Activated CD8-positive, alpha-beta memory T cell treated with anti-CD3 and anti-CD28 coated beads, Interleukin-2, amount 50 U/mL, for 4 hours (primary cell): ENCODE data around the gene SSR2.

ENCODE experiments used
- DNase-seq: peaks from one replicate; pipeline ENCODE4 v3.0.0-alpha.2; 2020

SSR2 gene

DNA sequence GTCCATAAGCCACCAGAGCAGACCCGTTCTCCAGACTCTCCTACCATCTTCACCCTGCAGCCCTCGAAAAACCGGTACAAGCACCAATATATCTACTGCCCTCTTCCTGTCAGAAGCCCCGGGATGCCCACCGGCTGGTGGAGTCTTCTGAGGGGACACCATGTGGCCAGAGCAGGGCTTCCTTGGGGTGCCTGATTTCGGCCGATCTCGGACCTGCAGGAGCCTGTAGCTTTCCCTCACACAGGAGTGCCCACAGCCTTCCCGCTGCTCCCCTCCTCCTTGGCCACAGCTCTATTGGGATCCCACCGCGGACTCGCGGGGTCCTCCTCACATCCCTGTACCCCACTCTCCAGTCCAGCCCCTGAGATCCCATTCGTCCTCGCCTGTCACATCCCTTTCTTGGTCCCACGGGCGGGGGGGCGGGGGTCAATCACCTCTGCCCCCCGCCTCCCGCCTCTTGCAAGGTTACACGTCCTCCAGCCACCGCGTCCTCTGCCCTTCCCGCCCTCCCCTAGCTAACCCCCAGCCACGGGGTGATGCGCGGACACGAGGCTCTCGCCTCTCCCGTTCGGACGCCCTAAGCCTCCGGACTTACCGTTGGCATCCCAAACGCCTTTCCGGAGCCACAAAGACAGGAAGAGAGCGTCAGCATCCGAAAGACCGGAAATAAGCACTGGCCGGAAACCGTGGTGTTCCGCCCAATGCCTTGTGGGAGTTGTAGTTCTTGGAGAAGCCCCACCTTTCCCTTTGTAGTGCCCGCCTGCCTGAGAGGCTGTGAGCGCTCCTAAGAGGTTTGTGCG lies at the start of gene SSR2:
SSR2 (minus strand) TSS at position 659 of the 800 bp plus-strand sequence. CDS start 784 bp downstream, outside the sequence.
- peak; percentile 80 for DNase-seq

DNA sequence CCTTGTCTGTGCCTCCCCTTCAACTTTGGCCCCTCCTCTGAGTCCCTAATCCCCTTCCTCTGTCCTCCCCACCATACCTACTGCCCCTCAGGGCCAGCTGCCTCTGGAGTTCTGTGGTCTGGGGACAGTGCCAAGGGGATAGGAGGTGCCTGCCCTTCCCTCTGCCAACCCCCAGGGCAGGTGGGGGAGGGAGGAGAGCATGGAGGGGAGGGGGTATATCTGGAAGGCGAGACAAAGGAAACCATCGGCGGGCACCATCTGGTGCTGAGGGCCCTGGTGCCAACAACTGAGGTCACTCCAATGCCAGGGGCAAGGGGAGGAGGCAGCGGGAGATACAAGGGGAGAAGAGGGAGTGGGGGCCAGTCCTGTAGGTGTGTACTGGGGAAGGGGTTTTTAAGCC lies 49.8 kb upstream of the SSR2 start:
- DNase-seq, result no peak

DNA sequence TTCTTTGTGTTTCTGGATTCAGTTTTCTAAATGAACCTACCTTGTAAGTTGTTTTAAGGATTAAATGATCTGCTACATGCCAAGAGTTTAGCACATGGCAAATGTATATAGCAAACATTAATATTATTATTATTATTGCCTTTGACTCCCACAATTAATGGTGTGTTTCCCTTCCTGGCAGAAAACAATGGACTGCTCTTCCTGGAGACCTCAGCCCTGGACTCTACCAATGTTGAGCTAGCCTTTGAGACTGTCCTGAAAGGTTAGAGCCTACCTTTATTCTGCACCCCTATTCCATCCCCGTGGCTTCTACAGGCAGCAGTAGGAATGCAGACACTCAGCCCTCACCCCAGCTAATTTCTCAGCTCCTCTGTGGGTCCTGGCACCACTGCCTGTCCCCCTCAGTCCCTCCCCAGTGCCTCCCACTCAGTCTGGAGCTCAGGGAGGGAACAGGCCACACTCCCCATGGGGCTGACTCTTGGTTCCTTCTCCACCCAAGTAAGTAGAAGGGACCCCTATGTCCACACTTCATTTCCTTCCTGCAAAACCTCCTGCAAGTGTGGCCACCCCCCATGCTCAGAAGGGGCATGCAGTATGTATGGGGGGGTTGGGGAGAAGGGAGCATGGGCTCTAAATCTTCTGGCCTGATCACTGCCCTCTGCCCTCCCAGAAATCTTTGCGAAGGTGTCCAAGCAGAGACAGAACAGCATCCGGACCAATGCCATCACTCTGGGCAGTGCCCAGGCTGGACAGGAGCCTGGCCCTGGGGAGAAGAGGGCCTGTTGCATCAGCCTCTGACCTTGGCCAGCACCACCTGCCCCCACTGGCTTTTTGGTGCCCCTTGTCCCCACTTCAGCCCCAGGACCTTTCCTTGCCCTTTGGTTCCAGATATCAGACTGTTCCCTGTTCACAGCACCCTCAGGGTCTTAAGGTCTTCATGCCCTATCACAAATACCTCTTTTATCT lies 49.0 kb upstream of the SSR2 start:
- no peak for DNase-seq

DNA sequence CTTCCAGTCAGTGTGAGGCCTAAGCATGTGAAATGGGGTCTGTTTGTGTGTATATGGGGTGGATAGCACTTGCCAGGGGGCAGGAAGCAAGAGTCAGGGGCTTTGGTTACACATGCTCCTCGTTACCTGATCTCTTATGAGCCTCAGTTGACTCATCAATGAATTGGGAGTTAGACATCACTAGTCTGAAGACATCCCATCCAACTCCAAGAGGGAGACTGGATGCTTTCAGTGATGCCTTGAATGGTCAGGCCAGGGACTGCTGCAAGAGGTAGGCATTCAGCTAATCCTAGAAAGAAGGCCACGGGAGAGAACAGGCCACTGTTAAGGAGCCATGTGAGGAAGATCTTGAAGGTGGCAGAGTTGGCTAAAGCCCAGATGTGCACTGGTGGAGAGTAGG lies 46.5 kb upstream of the SSR2 start:
- DNase-seq, result no peak

DNA sequence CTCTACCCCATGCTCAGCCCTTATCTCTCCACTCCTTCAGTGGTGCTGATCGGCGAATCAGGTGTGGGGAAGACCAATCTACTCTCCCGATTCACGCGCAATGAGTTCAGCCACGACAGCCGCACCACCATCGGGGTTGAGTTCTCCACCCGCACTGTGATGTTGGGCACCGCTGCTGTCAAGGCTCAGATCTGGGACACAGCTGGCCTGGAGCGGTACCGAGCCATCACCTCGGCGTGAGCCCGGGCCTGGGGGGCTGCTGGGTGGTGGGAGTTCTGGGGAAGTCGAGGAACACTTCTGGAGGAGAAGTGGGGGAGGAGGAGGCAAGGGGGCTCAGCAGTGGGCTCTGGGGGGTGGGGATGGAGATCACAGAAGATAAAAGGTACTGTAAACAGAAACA lies 45.1 kb upstream of the SSR2 start:
- no peak for DNase-seq

DNA sequence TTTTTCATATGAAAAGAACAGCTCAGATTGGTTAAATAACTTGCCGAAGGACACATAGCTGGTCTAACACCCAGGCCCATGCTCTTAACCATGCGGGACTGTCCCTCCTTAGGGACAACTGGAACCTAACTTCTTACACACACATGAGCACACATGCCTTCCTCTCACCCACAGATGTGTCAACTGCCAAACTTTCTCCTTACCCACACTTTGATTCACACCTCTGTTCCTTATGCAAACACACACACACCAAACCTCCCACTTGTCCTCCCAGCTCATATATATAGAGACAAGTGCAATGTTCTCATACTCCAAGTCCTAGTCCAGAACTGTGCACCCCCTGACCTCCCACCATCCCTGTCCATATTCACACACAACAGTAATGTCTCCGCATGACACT lies 44.5 kb upstream of the SSR2 start:
- DNase-seq, result no peak

DNA sequence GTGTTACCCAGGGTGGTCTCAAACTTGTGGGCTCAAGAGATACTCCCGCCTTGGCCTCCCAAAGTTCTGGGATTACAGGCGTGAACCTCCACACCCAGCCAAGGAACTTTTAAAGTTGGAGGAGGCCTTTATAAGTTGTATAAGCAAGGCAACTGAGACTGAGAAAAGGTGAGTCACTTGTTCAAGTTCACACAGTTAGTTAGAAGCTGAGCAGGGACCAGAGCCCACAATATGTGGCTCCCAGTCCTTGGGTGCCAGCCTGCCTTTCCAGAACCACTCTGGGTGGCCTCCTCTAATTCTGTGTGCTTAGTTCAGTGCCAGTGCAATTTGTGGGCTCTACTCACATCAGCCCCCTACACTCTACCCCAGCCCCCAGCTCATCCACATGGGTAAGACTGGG lies 43.9 kb upstream of the SSR2 start:
- no peak for DNase-seq

GRCh38 chr1:156063997-156064285 lies 43.2 kb upstream of the SSR2 start:
- no peak for DNase-seq

DNA sequence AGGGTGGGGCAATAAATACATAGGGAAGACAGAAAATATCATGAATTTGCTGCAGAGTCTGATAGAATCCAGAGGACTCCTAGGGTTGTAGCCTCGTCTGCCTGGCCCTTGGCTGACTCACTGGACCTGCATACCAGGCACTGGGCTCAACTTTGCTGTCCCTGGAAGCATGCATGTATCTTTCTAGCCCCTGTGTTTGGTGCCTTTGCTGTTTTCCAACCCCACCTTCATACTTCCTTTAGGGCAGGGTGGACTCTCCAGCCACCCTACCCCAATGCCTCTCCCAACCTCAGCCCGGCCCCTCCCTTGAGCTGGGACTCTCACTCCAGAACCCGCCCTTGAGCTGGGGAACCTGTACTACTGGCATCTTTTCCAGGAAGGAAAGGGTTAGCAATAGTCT lies 41.4 kb upstream of the SSR2 start:
- DNase-seq, result no peak

- DNase-seq, result no peak
Observed at GRCh38 chr1:156060937-156061636, 40.3 kb upstream of the SSR2 start, which contains the start of gene RAB25. TSS of gene RAB25 (plus strand) at chr1:156061160. CDS start at chr1:156061401, 241 bp downstream.

GRCh38 chr1:156056326-156056849 lies 35.6 kb upstream of the SSR2 start:
- DNase-seq, result no peak

- no peak for DNase-seq
Observed at GRCh38 chr1:156055281-156056048, 34.7 kb upstream of the SSR2 start.

- peak; percentile 98 for DNase-seq
Observed at GRCh38 chr1:156054500-156055280, 33.9 kb upstream of the SSR2 start, which contains the start of gene LAMTOR2. TSS of gene LAMTOR2 (plus strand) at chr1:156054782. CDS start at chr1:156054890, 108 bp downstream.

- peak; percentile 82 for DNase-seq
Observed at GRCh38 chr1:156053768-156054499, 33.2 kb upstream of the SSR2 start, which contains the start of gene UBQLN4. TSS of gene UBQLN4 (minus strand) at chr1:156053798. CDS start at chr1:156053701, 97 bp downstream.

- DNase-seq, result peak; percentile 76
Observed at GRCh38 chr1:156052862-156053767, 32.4 kb upstream of the SSR2 start.

GRCh38 chr1:156051011-156051725 lies 30.4 kb upstream of the SSR2 start:
- DNase-seq, result no peak

GRCh38 chr1:156050376-156050775 lies 29.6 kb upstream of the SSR2 start:
- DNase-seq, result no peak

GRCh38 chr1:156048663-156049258 lies 28.0 kb upstream of the SSR2 start:
- DNase-seq, result no peak
